ENCODE results near the gene CALN1.
"Not testable (repeated sequence)": the region's sequence is repeated elsewhere in the genome, so short reads cannot be mapped to it uniquely, and the experiment has no call there.

CALN1 gene

GRCh38 chr7:72412121-72412618 lies at the start of gene CALN1:
CALN1 (minus strand) TSS chr7:72412338.
- not testable (repeated sequence) for DNase-seq

- no peak for DNase-seq
These were observed 41.3 kb upstream of the CALN1 start for GRCh38 chr7:72453471-72453870.

- DNase-seq: no peak
These were observed 35.5 kb upstream of the CALN1 start for GRCh38 chr7:72447465-72448204.

- DNase-seq: no peak
These were observed 34.7 kb upstream of the CALN1 start for GRCh38 chr7:72446591-72447462.

- no peak for DNase-seq
These were observed 34.0 kb upstream of the CALN1 start for GRCh38 chr7:72446131-72446530.

GRCh38 chr7:72445580-72445979 lies 33.4 kb upstream of the CALN1 start:
- DNase-seq: no peak

- no peak for DNase-seq
These were observed 32.9 kb upstream of the CALN1 start for GRCh38 chr7:72445075-72445474.

GRCh38 chr7:72444026-72444776 lies 32.1 kb upstream of the CALN1 start:
- DNase-seq: no peak

- DNase-seq: no peak
These were observed 29.7 kb upstream of the CALN1 start for GRCh38 chr7:72441791-72442190.

GRCh38 chr7:72438491-72438890 lies 26.4 kb upstream of the CALN1 start:
- no peak for DNase-seq

GRCh38 chr7:72437610-72438009 lies 25.5 kb upstream of the CALN1 start:
- DNase-seq: no peak

GRCh38 chr7:72437061-72437585 lies 25.0 kb upstream of the CALN1 start:
- no peak for DNase-seq

GRCh38 chr7:72435925-72436480 lies 23.9 kb upstream of the CALN1 start:
- no peak for DNase-seq

GRCh38 chr7:72435366-72435765 lies 23.2 kb upstream of the CALN1 start:
- no peak for DNase-seq

- DNase-seq: no peak
These were observed 18.4 kb upstream of the CALN1 start for GRCh38 chr7:72430531-72430930.

- no peak for DNase-seq
These were observed 17.2 kb upstream of the CALN1 start for GRCh38 chr7:72429316-72429715.

GRCh38 chr7:72416846-72417245 lies 4.7 kb upstream of the CALN1 start:
- DNase-seq: no peak

GRCh38 chr7:72415586-72415985 lies 3.4 kb upstream of the CALN1 start:
- DNase-seq: no peak

GRCh38 chr7:72413886-72414285 lies 1.7 kb upstream of the CALN1 start:
- DNase-seq: no peak

- DNase-seq: no peak
These were observed 1.2 kb upstream of the CALN1 start for GRCh38 chr7:72413290-72413689.

GRCh38 chr7:72411419-72411818 lies 719 bp downstream of the CALN1 start:
- no peak for DNase-seq

GRCh38 chr7:72409638-72410015 lies 2.5 kb downstream of the CALN1 start:
- DNase-seq: no peak

Measured in stimulated activated CD4-positive, alpha-beta T cell treated with anti-CD3 and anti-CD28 coated beads, Interleukin-15, amount 100 ng/mL, for 24 hours (primary cell).